K562 (cell line): ENCODE results near the gene ATG13. TPM values are rescaled to one million over a fixed set of nuclear protein-coding genes. Genes with fewer than 3 reads are reported as not detected.

Experiments used
- ARID1B ChIP-seq: fragments of 450-650 bp; IDR thresholded peaks from 2 replicates; pipeline ENCODE4 v1.6.1; 2016; ENCODE audit warnings: antibody characterized with exemption, mild to moderate bottlenecking, inconsistent platforms
- ATF3 ChIP-seq, 2 experiments: fragments of 450-650 bp in 1 of 2; sonication (generic) in 1 of 2; formaldehyde crosslinking in 1 of 2; IDR thresholded peaks in 1 of 2; conservative IDR thresholded peaks in 1 of 2; 2 replicates each; pipeline versions ENCODE4 v1.6.1 to v1.8.1; 2016 to 2023; ENCODE audit warnings: mild to moderate bottlenecking in 2 of 2, moderate library complexity in 2 of 2, inconsistent platforms in 1 of 2, missing genetic modification reagents in 1 of 2
- CBX1 ChIP-seq: sonication (generic); IDR thresholded peaks from 2 replicates; pipeline ENCODE4 v1.6.1; 2016; ENCODE audit warnings: antibody characterized with exemption, low read depth, mild to moderate bottlenecking
- CHD1 ChIP-seq: fragments of 200-600 bp; sonication (generic); IDR thresholded peaks from one replicate; pipeline ENCODE4 v1.6.1; 2012; ENCODE audit warnings: mild to moderate bottlenecking, moderate library complexity, low read length, inconsistent platforms
- DIDO1 ChIP-seq: fragments of 450-650 bp; IDR thresholded peaks from 2 replicates; pipeline ENCODE4 v1.6.1; 2016; ENCODE audit warnings: low read depth, missing biosample characterization, missing genetic modification characterization
- E2F8 ChIP-seq: fragments of 450-650 bp; IDR thresholded peaks from 2 replicates; pipeline ENCODE4 v1.7.1; 2018; ENCODE audit warnings: mild to moderate bottlenecking, low read depth; ENCODE audit not compliant: partially characterized antibody
- ELF1 ChIP-seq: fragments of 200-800 bp; sonication (Bioruptor generic); IDR thresholded peaks from 2 replicates; pipeline ENCODE4 v1.6.1; 2016; ENCODE audit warnings: missing genetic modification characterization, missing compliant biosample characterization
- ETV1 ChIP-seq: fragments of 450-650 bp; conservative IDR thresholded peaks from 2 replicates; pipeline ENCODE4 v1.6.1; 2016; ENCODE audit warnings: missing genetic modification characterization, control low read depth, low read depth, missing compliant biosample characterization
- FIP1L1 ChIP-seq: fragments of 200-400 bp; formaldehyde crosslinking; IDR thresholded peaks from 2 replicates; pipeline ENCODE4 v1.6.1; 2018; ENCODE audit warnings: mild to moderate bottlenecking, low read depth, low read length; ENCODE audit not compliant: poor library complexity, severe bottlenecking
- GABPA ChIP-seq: fragments of 200-800 bp; sonication (Bioruptor generic); conservative IDR thresholded peaks from 2 replicates; pipeline ENCODE4 v1.6.1; 2016; ENCODE audit warnings: low read depth, missing genetic modification characterization, missing compliant biosample characterization
- GABPB2 ChIP-seq: fragments of 250-450 bp; sonication (Bioruptor Pico); conservative IDR thresholded peaks from 2 replicates; pipeline ENCODE4 v1.5.1; 2021; ENCODE audit warnings: mild to moderate bottlenecking
- HDAC2 ChIP-seq: fragments of 450-650 bp; IDR thresholded peaks from 2 replicates; pipeline ENCODE4 v1.6.1; 2016; ENCODE audit warnings: mild to moderate bottlenecking
- JUNB ChIP-seq: fragments of 450-650 bp; formaldehyde crosslinking; conservative IDR thresholded peaks from 2 replicates; pipeline ENCODE4 v1.4.0; 2020; ENCODE audit warnings: mild to moderate bottlenecking
- NFYB ChIP-seq: IDR thresholded peaks from 2 replicates; pipeline ENCODE4 v1.6.1; 2011; ENCODE audit warnings: mild to moderate bottlenecking, moderate library complexity; ENCODE audit not compliant: insufficient read length; ENCODE audit errors: extremely low read depth
- PPARD ChIP-seq: fragments of 250-450 bp; sonication (Bioruptor Pico); IDR thresholded peaks from 2 replicates; pipeline ENCODE4 v1.8.0; 2022; ENCODE audit warnings: inconsistent platforms, mild to moderate bottlenecking, moderate library complexity
- SOX6 ChIP-seq: fragments of 450-650 bp; IDR thresholded peaks from 2 replicates; pipeline ENCODE4 v1.6.1; 2014; ENCODE audit warnings: mild to moderate bottlenecking
- SP1 ChIP-seq: sonication (generic); formaldehyde crosslinking; IDR thresholded peaks from 2 replicates; pipeline ENCODE4 v1.8.1; 2022; ENCODE audit warnings: mild to moderate bottlenecking, missing genetic modification reagents
- SUPT5H ChIP-seq: fragments of 450-650 bp; IDR thresholded peaks from 2 replicates; pipeline ENCODE4 v1.6.1; 2016
- USF1 ChIP-seq: sonication (generic); formaldehyde crosslinking; IDR thresholded peaks from 2 replicates; pipeline ENCODE4 v1.9.0; 2022; ENCODE audit warnings: mild to moderate bottlenecking, missing genetic modification reagents
- ZC3H4 ChIP-seq: sonication (generic); formaldehyde crosslinking; IDR thresholded peaks from 2 replicates; pipeline ENCODE4 v1.9.0; 2021; ENCODE audit warnings: missing genetic modification reagents, borderline replicate concordance
- ZNF639 ChIP-seq, 2 experiments: fragments of 200-800 bp in 1 of 2; sonication (Bioruptor generic) in 1 of 2; sonication (generic) in 1 of 2; formaldehyde crosslinking in 1 of 2; IDR thresholded peaks in 1 of 2; conservative IDR thresholded peaks in 1 of 2; 2 replicates each; pipeline versions ENCODE4 v1.5.0 to v1.6.1; 2016 to 2020; ENCODE audit warnings: missing compliant biosample characterization in 1 of 2, missing genetic modification characterization in 1 of 2, missing genetic modification reagents in 1 of 2
- ZNF830 ChIP-seq: fragments of 250-450 bp; sonication (Bioruptor Pico); IDR thresholded peaks from 2 replicates; pipeline ENCODE4 v1.5.0; 2021; ENCODE audit warnings: mild to moderate bottlenecking
- polyA plus RNA-seq, 8 experiments: library from polyadenylated mRNA; depleted of rRNA in 4 of 8; stranded (reverse) in 5 of 8; unstranded in 3 of 8; fragments of >200 nt; fragmentation: Nextera tagmentation in 2 of 8; fragmentation: Illumina TruSeq in 1 of 8; extraction: Ambion mirVana in 2 of 8; extraction: Trizol in 1 of 8; gene quantifications; 2 replicates each; pipeline versions ENCODE4 v1.2.1 to v1.2.3, GENCODE V29; 2011 to 2014; ENCODE audit warnings: inconsistent platforms in 1 of 8, missing spikeins in 1 of 8
- total RNA-seq, 7 experiments: library from RNA; depleted of rRNA in 6 of 7; stranded (reverse); fragments of >200 nt in 6 of 7; fragmentation: Illumina TruSeq in 2 of 7; extraction: Trizol in 2 of 7; gene quantifications; 2 replicates each; pipeline versions ENCODE4 v1.2.1 to v1.2.3, GENCODE V29; 2011 to 2021; ENCODE audit warnings: low replicate concordance in 1 of 7

Gene ATG13
- total and polyA plus RNA-seq, 9 of the 15 experiments (the other 6 are each of a cell fraction or from before 2014, with no cell fraction given): 13.1 to 61.5 (median 36.5) TPM

- TF ChIP-seq ZNF830 (CRISPR knock-in tag): 0 out of 2 replicates have a peak, but pooled peaks have one; percentile 21
- 0 out of 2 replicates have a peak, but pooled peaks have one; percentile 30 for TF ChIP-seq SP1 (CRISPR knock-in tag)
- no peak for TF ChIP-seq DIDO1
- peak; percentile 73; the same call in 1 of the 2 replicates for TF ChIP-seq SOX6
- TF ChIP-seq ZNF639 (CRISPR knock-in tag; conservative IDR thresholded peaks at IDR 0.05 in 1 of 2, IDR thresholded peaks at IDR 0.05 in 1 of 2): 0 out of 4 replicates have a peak, but pooled peaks of 1 of the 2 experiments have one; percentile 45
- no peak for TF ChIP-seq USF1 (CRISPR knock-in tag)
- 0 out of 2 replicates have a peak, but pooled peaks have one; percentile 39 for TF ChIP-seq ETV1 (tag)
- TF ChIP-seq SUPT5H: no peak
- no peak for TF ChIP-seq CBX1
- TF ChIP-seq CHD1: no peak
- no peak for TF ChIP-seq GABPA
- peak; percentile 93 for TF ChIP-seq ATF3 (IDR thresholded peaks at IDR 0.05)
- 0 out of 2 replicates have a peak, but pooled peaks have one; percentile 30 for TF ChIP-seq ATF3 (CRISPR knock-in tag; conservative IDR thresholded peaks at IDR 0.05)
- TF ChIP-seq HDAC2: peak; percentile 93
- peak; percentile 61; the same call in 1 of the 2 replicates for TF ChIP-seq ELF1 (tag)
- TF ChIP-seq NFYB: no peak
- no peak for TF ChIP-seq PPARD (CRISPR knock-in tag)
- TF ChIP-seq ZC3H4 (CRISPR knock-in tag): no peak
- peak; percentile 92 for TF ChIP-seq ARID1B
- 0 out of 2 replicates have a peak, but pooled peaks have one; percentile 64 for TF ChIP-seq JUNB (CRISPR knock-in tag)
- TF ChIP-seq FIP1L1: no peak
- no peak for TF ChIP-seq GABPB2
- no peak for TF ChIP-seq E2F8
Measured at GRCh38 chr11:46597609-46598219, 19.6 kb upstream of the ATG13 start (continued).
